ENCODE results near the gene YAP1. TPM values are rescaled to one million over a fixed set of nuclear protein-coding genes. Genes with fewer than 3 reads are reported as not detected.

The YAP1 gene
- total RNA-seq, 1 experiment from 2014 or later = 57.5 TPM

DNA sequence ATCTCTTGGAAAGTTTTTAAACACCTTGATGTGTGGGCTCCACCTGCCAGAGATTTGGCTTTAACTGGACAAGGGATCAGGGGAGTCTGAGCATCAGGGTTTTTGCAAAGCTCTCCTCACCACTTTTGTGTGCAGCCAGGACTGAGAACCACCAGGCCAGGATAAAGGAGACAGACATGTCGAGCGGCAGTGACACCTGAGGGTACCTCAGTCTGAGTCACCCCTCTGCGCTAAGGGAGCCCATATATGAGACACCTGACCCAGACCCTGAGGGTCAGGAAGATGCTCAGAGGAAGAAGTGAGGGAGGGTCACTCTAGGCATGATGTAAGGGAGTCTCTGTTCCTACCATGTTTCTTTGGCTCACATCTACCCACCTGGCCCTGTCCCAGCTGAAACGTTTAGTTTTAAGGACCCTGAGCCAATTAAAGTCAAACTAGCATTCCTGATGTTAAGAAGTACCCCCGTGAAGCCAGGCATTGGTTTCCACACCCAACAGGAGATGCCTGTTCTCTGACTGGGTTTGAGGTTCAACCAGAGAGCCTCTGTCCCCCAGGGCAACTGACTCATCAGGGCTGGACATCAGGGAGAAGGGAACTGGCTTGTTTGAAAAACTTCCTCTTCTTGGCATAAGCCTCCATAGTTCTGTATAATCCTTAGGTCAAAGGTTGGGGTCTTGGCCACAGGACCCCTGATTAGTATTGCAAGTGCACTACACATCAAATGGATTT, 134.6 kb downstream of the YAP1 start:
- CTCF ChIA-PET = interaction anchor here (0.6 kb wide), 1 partner anchor 9 kb away, joined by 3 read pairs; no protein-coding TSS in a partner anchor
- H3K9me3 Mint-ChIP-seq (ENCODE audit: low read depth, unreplicated experiment) = no peaks in the 10 kb centered on the region
- H3K4me1 Mint-ChIP-seq (ENCODE audit: low read depth, unreplicated experiment) = peaks cover 10% of the 10 kb centered on the region
- TF ChIP-seq, protein P1, sequence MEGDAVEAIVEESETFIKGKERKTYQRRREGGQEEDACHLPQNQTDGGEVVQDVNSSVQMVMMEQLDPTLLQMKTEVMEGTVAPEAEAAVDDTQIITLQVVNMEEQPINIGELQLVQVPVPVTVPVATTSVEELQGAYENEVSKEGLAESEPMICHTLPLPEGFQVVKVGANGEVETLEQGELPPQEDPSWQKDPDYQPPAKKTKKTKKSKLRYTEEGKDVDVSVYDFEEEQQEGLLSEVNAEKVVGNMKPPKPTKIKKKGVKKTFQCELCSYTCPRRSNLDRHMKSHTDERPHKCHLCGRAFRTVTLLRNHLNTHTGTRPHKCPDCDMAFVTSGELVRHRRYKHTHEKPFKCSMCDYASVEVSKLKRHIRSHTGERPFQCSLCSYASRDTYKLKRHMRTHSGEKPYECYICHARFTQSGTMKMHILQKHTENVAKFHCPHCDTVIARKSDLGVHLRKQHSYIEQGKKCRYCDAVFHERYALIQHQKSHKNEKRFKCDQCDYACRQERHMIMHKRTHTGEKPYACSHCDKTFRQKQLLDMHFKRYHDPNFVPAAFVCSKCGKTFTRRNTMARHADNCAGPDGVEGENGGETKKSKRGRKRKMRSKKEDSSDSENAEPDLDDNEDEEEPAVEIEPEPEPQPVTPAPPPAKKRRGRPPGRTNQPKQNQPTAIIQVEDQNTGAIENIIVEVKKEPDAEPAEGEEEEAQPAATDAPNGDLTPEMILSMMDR (IDR thresholded peaks at IDR 0.05; ENCODE audit: unreplicated experiment) = no peak
- DNase-seq = peak; percentile 43
- no peak overlapping the region for H3K4me3 Mint-ChIP-seq (ENCODE audit: low read depth, unreplicated experiment)
- intact Hi-C loops (cut with micrococcal nuclease; ENCODE audit: unreplicated experiment) = no loop called here
- BruUV-seq (replicated peaks) = no TSS peak
- no peaks in the 10 kb centered on the region for H3K27me3 Mint-ChIP-seq (ENCODE audit: unreplicated experiment)
- H3K36me3 Mint-ChIP-seq (ENCODE audit: insufficient read depth, unreplicated experiment) = no peaks in the 10 kb centered on the region
- no peak overlapping the region for H3K27ac Mint-ChIP-seq (ENCODE audit: unreplicated experiment)

DNA sequence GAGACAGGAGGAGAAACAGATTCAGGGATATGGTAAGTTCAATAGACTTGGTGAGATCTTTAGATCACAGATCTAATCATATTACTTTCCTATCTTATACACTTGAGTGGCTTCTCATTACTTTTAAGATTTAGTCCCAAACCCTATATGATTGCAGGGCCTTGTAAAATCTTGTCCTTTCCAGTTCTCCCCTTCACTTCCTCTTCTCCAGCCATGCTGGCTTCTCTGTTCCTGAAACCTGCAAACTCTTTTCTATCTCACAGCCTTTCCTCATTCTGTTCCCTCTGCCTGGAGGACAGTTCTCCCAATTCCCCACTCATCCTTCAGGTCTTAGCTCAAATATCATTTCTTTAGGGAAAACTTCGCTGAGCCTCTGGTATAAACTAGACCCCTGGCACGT, 141.2 kb downstream of the YAP1 start:
- Mint-ChIP-seq H3K4me1 (ENCODE audit: low read depth, unreplicated experiment) (peaks cover 21% of the 10 kb centered on the region), H3K4me3 (ENCODE audit: low read depth, unreplicated experiment) (no peak overlapping the region), H3K36me3 (ENCODE audit: insufficient read depth, unreplicated experiment) (no peaks in the 10 kb centered on the region), H3K9me3 (ENCODE audit: low read depth, unreplicated experiment) (no peaks in the 10 kb centered on the region), H3K27me3 (ENCODE audit: unreplicated experiment) (no peaks in the 10 kb centered on the region), H3K27ac (ENCODE audit: unreplicated experiment) (no peak overlapping the region)
- no TSS peak for BruUV-seq (replicated peaks)
- CTCF ChIA-PET = no interaction called here
- intact Hi-C loops (cut with micrococcal nuclease; ENCODE audit: unreplicated experiment) = no loop called here
- TF ChIP-seq, protein P1 (IDR thresholded peaks at IDR 0.05; ENCODE audit: unreplicated experiment) = no peak
- no peak for DNase-seq

DNA sequence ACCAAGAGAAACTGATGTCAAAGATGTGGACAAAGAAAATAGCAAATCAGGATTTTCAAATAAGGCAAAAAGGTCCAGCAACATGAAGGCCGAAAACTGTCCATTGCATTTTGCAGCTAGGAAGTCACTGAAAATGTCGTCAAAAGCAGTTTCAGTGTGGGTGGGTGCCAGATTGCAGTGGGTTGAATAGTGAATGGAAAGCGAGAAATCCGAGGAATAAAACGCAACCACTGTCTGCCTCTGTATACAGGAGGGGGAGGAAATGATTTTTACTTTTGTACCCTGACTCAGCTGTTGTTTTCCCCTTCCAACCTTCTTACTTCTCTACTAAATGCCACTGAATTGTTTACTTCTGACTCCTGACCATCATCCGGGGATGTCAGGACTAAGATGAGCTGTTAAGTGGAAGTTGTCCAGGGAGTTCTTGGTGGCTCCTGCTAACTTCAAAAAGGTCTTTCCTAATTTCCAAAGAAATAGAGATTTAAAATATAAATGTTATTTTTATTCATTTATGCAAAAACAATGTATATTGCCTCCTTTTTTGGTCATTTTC, 142.2 kb downstream of the YAP1 start:
- no peak overlapping the region for H3K4me3 Mint-ChIP-seq (ENCODE audit: low read depth, unreplicated experiment)
- intact Hi-C loops (cut with micrococcal nuclease; ENCODE audit: unreplicated experiment) = no loop called here
- no peaks in the 10 kb centered on the region for H3K27me3 Mint-ChIP-seq (ENCODE audit: unreplicated experiment)
- TF ChIP-seq, protein P1 (IDR thresholded peaks at IDR 0.05; ENCODE audit: unreplicated experiment) = no peak
- no TSS peak for BruUV-seq (replicated peaks)
- DNase-seq = no peak
- no peaks in the 10 kb centered on the region for H3K9me3 Mint-ChIP-seq (ENCODE audit: low read depth, unreplicated experiment)
- no peak overlapping the region for H3K27ac Mint-ChIP-seq (ENCODE audit: unreplicated experiment)
- peaks cover 21% of the 10 kb centered on the region for H3K4me1 Mint-ChIP-seq (ENCODE audit: low read depth, unreplicated experiment)
- no peaks in the 10 kb centered on the region for H3K36me3 Mint-ChIP-seq (ENCODE audit: insufficient read depth, unreplicated experiment)
- CTCF ChIA-PET = interaction anchor here (1.6 kb wide), 1 partner anchor 16 kb away, joined by 4 read pairs; no protein-coding TSS in a partner anchor

DNA sequence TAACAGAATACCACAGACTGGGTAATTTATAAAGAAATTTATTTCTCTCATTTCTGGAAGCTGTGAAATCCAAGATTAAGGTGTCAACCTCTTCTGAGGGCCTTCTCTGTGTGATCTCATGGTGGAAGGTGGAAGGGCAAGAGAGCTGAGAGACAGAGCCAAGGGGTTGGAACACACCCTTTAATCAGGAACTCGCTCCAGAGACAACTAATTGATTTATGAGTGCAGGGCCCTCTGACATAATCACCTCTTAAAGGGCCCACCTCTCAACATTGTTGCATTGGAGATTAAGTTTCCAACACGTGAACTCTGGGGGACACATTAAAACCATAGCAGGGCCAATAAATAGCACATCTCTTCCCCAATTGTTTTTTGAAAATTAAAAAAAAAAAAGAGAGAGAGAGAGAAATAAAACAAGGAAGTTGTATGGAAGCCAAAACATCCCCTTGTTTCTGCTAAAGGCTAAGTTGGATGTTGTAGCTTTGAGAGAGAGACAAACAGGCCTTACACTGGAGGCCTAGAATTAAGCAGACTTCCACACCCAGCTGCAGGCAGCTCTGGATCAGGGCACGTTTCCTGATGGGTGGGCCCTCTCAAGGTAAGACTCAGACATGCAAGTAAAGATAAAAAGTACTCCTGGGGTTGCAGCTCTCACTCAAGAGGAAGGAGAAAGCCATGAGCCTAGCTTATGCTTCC, 142.9 kb downstream of the YAP1 start:
- CTCF ChIA-PET = interaction anchor here (0.8 to 1.6 kb wide), 3 partner anchors 9 to 16 kb away, joined by 3 to 4 read pairs (median 3); no protein-coding TSS in a partner anchor
- peaks cover 21% of the 10 kb centered on the region for H3K4me1 Mint-ChIP-seq (ENCODE audit: low read depth, unreplicated experiment)
- H3K9me3 Mint-ChIP-seq (ENCODE audit: low read depth, unreplicated experiment) = no peaks in the 10 kb centered on the region
- H3K27ac Mint-ChIP-seq (ENCODE audit: unreplicated experiment) = peak overlapping the region; percentile 8
- no peaks in the 10 kb centered on the region for H3K36me3 Mint-ChIP-seq (ENCODE audit: insufficient read depth, unreplicated experiment)
- intact Hi-C loops (cut with micrococcal nuclease; ENCODE audit: unreplicated experiment) = no loop called here
- no peaks in the 10 kb centered on the region for H3K27me3 Mint-ChIP-seq (ENCODE audit: unreplicated experiment)
- no peak overlapping the region for H3K4me3 Mint-ChIP-seq (ENCODE audit: low read depth, unreplicated experiment)
- no peak for DNase-seq
- TF ChIP-seq, protein P1 (IDR thresholded peaks at IDR 0.05; ENCODE audit: unreplicated experiment) = no peak
- BruUV-seq (replicated peaks) = no TSS peak

Data from Calu3 (cell line).